SK-N-SH treated with all-trans-retinoic acid at 6 μM for 48 hours (cell line): ENCODE results near the gene FRMD4A.

ENCODE experiments used
- CSDC2 ChIP-seq: fragments of 250-450 bp; sonication (Bioruptor Pico); IDR thresholded peaks from 2 replicates; pipeline ENCODE4 v1.5.0; 2020; ENCODE audit warnings: mild to moderate bottlenecking, moderate library complexity
- ESRRG ChIP-seq: fragments of 250-450 bp; sonication (Bioruptor Pico); IDR thresholded peaks from 2 replicates; pipeline ENCODE4 v1.6.1; 2021; ENCODE audit warnings: mild to moderate bottlenecking
- SNAI2 ChIP-seq: fragments of 250-450 bp; sonication (Bioruptor Pico); IDR thresholded peaks from 2 replicates; pipeline ENCODE4 v1.5.0; 2020; ENCODE audit warnings: mild to moderate bottlenecking, moderate library complexity
- TCF4 ChIP-seq: fragments of 250-450 bp; sonication (Bioruptor Pico); IDR thresholded peaks from 2 replicates; pipeline ENCODE4 v1.8.0; 2021; ENCODE audit warnings: mild to moderate bottlenecking, moderate library complexity, borderline replicate concordance
- ZC3H10 ChIP-seq: fragments of 250-450 bp; sonication (Bioruptor Pico); IDR thresholded peaks from 2 replicates; pipeline ENCODE4 v1.5.1; 2021; ENCODE audit warnings: mild to moderate bottlenecking, moderate library complexity
- ZFP30 ChIP-seq: fragments of 450-650 bp; formaldehyde crosslinking; IDR thresholded peaks from 2 replicates; pipeline ENCODE4 v1.5.0; 2022; ENCODE audit warnings: mild to moderate bottlenecking, moderate library complexity
- ZNF565 ChIP-seq: fragments of 450-650 bp; formaldehyde crosslinking; conservative IDR thresholded peaks from 2 replicates; pipeline ENCODE4 v1.5.0; 2020; ENCODE audit warnings: low read depth, mild to moderate bottlenecking, moderate library complexity
- TF ChIP-seq, protein P1 (sequence below): fragments of 250-450 bp; sonication (Bioruptor Pico); IDR thresholded peaks from 2 replicates; pipeline ENCODE4 v1.5.1; 2021; ENCODE audit warnings: mild to moderate bottlenecking, moderate library complexity
- TF ChIP-seq, protein P2 (sequence below): fragments of 250-450 bp; sonication (Bioruptor Pico); IDR thresholded peaks from 2 replicates; pipeline ENCODE4 v1.5.1; 2020; ENCODE audit warnings: low read depth, mild to moderate bottlenecking, moderate library complexity
- TF ChIP-seq, protein P3 (sequence below): fragments of 250-450 bp; sonication (Bioruptor Pico); IDR thresholded peaks from 2 replicates; pipeline ENCODE4 v1.8.0; 2020; ENCODE audit warnings: mild to moderate bottlenecking, moderate library complexity, borderline replicate concordance

DNA sequence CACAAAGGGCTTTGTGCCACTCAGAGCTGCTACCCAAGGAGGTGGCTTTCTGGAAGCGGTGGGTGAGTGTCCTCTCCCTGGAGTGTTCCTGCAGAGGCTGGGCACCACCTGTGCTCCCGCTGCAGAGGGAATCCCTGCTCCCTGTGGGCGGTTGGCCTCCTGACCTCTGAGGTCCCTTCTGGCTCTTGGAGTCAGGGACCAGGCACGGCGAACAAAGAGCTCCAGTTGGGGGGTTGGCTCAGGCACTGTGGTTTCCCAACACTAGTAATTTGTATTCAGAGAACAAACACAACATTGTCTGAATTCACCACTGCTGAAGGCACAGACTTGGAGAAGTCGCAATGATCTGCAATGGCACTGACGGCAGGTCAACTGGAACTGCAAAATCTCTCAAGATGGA, 415.0 kb downstream of the FRMD4A start:
- TF ChIP-seq ZFP30 (CRISPR knock-in tag): no peak
- TF ChIP-seq, protein P1, sequence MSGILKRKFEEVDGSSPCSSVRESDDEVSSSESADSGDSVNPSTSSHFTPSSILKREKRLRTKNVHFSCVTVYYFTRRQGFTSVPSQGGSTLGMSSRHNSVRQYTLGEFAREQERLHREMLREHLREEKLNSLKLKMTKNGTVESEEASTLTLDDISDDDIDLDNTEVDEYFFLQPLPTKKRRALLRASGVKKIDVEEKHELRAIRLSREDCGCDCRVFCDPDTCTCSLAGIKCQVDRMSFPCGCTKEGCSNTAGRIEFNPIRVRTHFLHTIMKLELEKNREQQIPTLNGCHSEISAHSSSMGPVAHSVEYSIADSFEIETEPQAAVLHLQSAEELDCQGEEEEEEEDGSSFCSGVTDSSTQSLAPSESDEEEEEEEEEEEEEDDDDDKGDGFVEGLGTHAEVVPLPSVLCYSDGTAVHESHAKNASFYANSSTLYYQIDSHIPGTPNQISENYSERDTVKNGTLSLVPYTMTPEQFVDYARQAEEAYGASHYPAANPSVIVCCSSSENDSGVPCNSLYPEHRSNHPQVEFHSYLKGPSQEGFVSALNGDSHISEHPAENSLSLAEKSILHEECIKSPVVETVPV: no peak
- TF ChIP-seq, protein P2, sequence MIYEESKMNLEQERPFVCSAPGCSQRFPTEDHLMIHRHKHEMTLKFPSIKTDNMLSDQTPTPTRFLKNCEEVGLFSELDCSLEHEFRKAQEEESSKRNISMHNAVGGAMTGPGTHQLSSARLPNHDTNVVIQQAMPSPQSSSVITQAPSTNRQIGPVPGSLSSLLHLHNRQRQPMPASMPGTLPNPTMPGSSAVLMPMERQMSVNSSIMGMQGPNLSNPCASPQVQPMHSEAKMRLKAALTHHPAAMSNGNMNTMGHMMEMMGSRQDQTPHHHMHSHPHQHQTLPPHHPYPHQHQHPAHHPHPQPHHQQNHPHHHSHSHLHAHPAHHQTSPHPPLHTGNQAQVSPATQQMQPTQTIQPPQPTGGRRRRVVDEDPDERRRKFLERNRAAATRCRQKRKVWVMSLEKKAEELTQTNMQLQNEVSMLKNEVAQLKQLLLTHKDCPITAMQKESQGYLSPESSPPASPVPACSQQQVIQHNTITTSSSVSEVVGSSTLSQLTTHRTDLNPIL (CRISPR knock-in tag): no peak
- no peak for TF ChIP-seq TCF4 (CRISPR knock-in tag)
- TF ChIP-seq, protein P3, sequence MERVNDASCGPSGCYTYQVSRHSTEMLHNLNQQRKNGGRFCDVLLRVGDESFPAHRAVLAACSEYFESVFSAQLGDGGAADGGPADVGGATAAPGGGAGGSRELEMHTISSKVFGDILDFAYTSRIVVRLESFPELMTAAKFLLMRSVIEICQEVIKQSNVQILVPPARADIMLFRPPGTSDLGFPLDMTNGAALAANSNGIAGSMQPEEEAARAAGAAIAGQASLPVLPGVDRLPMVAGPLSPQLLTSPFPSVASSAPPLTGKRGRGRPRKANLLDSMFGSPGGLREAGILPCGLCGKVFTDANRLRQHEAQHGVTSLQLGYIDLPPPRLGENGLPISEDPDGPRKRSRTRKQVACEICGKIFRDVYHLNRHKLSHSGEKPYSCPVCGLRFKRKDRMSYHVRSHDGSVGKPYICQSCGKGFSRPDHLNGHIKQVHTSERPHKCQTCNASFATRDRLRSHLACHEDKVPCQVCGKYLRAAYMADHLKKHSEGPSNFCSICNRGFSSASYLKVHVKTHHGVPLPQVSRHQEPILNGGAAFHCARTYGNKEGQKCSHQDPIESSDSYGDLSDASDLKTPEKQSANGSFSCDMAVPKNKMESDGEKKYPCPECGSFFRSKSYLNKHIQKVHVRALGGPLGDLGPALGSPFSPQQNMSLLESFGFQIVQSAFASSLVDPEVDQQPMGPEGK (CRISPR knock-in tag): no peak
- no peak for TF ChIP-seq ZC3H10 (CRISPR knock-in tag)
- TF ChIP-seq ESRRG: no peak
- no peak for TF ChIP-seq CSDC2 (CRISPR knock-in tag)
- TF ChIP-seq SNAI2: no peak
- no peak for TF ChIP-seq ZNF565 (CRISPR knock-in tag)
